HG02588 (cell line): ENCODE measurements around the gene AICDA.
"Not testable (repeated sequence)": the region's sequence is repeated elsewhere in the genome, so short reads cannot be mapped to it uniquely, and the experiment has no call there.

Experiments used
- ATAC-seq: cut with Tn5 transposase; IDR thresholded peaks from one replicate; pipeline ENCODE4 v1.9.1; 2021; ENCODE audit warnings: mild to moderate bottlenecking, moderate library complexity; ENCODE audit not compliant: unreplicated experiment

AICDA gene

GRCh38 chr12:8613881-8614280, 1.2 kb upstream of the AICDA start:
- ATAC-seq = not testable (repeated sequence)

- ATAC-seq = no peak
These were observed 3.5 kb downstream of the AICDA start for GRCh38 chr12:8609061-8609570.

- ATAC-seq = no peak
These were observed 5.8 kb downstream of the AICDA start for GRCh38 chr12:8606890-8607289.

DNA sequence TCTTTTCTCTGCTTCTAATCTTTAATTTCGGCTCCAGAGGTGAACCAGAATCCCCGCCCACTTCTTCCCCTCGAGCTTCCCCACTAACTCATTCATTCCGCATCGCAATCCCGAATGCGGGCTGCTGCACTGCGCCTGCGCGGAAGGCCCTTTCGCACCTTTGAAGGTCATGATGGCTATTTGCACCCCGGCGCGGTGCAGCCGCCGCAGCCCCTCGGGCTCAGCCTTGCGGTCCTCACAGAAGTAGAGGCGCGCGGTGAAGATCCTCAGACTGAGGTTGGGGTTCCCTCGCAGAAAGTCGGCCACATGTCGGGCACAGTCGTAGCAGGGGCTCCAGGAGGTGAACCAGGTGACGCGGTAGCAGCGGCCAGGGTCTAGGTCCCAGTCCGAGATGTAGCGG, 7.6 kb downstream of the AICDA start:
- ATAC-seq = no peak

- no peak for ATAC-seq
These were observed 8.8 kb downstream of the AICDA start for GRCh38 chr12:8603856-8604255.

DNA sequence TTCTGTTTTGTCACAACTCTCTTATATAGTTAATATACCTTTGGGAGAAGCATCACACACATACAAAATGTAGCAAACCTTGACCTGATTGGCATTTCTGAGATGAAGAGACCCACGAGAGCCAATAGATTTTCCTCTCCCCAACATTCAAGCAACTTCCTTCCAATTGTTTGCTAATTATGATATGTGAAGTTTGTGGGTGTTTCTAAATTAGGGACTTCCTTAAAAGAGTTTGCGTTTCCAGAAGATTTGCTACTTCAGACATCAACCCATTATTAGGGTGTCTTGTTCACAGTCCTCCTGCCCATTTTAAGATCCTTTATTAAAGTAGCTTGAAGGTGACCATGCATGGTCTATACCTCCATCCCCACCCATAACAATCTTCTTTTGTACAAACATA, 9.4 kb downstream of the AICDA start:
- ATAC-seq = no peak

GRCh38 chr12:8596561-8596960, 16.1 kb downstream of the AICDA start:
- no peak for ATAC-seq

GRCh38 chr12:8594072-8594471, 18.6 kb downstream of the AICDA start:
- ATAC-seq = no peak

- no peak for ATAC-seq
These were observed 19.4 kb downstream of the AICDA start for GRCh38 chr12:8593246-8593645.

DNA sequence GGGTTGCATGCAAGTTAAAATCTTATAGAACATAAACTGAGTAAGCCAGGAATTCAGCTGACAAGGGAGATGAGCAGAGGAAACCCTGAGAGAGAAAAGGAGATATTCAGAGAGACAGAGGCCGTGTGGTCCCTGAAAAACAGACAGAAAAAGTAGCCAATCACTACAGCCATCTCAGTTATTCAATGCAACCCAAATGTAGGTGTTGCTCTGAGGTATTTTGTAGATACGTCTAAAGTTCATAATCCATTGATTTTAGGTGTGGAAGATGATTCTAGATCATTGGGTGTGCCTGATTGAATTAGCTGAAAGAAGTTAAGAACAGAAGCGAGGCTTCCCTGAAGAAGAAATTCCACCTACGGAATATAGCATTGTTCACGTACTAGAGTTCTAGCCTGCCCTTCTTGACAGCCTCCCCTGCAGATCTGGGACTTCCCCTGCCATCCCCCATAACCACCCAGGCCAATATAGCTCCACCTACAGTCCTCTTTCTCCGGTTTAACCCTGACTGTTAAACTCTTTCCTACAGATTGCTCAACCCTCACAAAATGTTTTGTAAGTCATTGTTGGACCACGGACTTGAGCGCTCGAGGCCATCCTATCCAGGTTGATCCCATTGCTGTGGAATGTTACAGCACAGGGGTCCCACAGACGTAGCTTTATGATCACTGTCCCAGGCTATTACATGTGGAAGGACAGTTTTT, 21.7 kb downstream of the AICDA start:
- ATAC-seq = peak; percentile 89

GRCh38 chr12:8589679-8590078, 23.0 kb downstream of the AICDA start:
- ATAC-seq = no peak

DNA sequence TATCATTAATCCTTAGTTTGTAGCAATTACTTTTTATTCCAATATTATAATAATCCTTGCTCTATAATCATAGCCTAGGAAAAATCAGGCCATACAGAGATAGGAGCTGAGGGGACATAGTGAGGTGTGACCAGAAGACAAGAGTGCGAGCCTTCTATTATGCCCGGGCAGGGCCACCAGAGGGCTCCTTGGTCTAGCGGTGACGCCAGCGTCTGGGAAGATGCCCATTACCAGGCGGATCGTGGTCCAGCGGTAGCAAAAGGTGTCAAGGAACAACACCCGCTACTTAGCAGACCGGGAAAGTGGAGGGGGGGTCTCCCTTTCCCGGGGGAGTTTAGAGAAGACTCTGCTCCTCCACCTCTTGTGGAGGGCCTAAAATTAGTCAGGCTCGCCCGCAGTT, 28.2 kb downstream of the AICDA start:
- ATAC-seq = not testable (repeated sequence)

DNA sequence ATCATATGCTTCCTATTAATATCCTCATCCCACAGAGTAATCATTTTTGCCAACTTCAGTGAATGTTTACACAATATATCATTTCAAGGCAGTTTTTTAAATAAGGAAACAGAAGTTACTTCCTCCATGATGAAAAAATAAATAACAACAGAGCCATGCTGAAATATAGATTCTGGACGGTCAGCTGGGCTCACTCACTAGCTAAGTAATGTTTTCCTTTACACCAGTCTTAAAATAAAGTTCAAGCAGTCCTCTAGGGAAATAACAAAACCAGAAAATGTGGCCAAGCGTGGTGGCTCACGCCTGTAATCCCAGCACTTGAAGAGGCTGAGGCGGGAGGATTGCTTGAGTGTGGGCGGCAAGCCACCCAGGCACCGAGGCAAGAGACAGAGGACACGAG, 28.7 kb downstream of the AICDA start:
- ATAC-seq = no peak

GRCh38 chr12:8581098-8581784, 31.4 kb downstream of the AICDA start:
- no peak for ATAC-seq

- ATAC-seq = no peak
These were observed 34.8 kb downstream of the AICDA start for GRCh38 chr12:8577879-8578278.

DNA sequence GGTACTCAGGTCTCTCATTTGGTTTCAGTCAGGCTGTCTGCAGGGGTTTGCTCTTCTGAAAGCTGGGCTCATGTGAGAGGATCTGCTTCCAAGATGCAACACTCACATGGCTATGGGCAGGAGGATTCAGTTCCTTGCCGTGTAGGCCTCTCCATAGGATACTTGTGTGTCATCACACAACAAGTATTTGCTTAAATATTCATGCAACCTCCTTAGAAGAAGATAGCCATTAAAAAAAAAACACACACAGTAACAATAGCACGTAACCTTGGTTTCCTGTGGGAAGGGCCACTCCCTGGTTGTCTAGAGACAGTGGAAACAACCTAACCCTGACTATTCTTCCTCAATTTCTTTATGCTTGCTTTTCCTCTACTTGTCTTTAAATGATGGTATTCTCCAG, 40.2 kb downstream of the AICDA start:
- ATAC-seq = no peak

DNA sequence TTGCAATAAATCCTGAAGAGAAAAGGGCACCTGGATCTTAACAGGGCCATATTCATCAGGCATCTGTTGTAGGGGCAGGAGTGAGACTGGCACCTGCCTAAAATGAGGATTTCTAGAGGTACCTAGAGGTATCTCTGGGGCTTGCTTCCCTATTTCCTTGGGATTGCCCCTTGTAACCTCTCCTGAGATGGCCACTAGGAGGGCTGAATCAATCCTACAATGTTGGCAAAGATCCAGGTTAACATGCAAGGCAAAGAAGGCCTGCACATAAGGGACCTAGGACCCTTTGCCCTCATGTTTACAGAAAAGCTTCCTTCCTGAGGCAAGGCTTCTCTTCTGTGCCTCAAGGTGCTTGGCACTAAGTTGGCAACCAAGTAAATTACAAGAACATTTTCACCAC, 46.1 kb downstream of the AICDA start:
- ATAC-seq = no peak

DNA sequence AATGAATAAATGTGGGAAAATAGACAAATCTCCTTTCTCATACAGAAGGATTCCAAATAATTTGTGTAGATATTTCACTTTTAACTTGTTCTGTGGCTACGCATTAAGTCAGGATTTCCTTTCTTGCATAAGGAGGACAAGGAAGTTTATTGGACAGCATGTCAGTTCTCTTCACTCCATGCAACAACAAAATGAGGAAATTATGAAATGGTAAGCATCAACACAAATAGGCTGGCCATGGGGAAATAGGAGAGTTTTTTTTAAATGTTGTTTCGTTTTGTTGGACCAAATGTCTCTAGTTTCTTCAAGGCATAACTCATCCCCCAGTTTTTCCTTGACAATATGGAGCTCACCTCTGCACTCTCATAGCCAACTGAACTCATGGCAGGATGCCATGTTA, 46.6 kb downstream of the AICDA start:
- ATAC-seq = not testable (repeated sequence)

- no peak for ATAC-seq
These were observed 48.0 kb downstream of the AICDA start for GRCh38 chr12:8564656-8565055.

DNA sequence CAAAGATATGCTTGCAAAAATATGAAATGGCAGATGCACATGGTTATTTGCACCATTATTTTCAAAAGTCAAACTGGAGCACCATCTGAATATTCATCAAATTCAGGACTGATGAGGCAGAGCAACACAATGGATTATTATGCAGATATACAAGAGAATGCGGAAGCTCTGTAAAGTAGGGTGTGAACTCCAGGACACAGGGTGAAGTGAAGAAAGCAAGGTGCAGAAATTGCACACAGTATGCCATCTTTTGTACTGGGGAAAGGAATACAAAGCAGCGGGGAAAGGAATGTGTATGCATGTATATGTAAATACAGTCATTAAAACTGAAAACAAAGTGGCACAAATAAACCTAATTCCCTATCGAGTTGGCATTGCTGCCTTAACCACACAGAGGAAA, 49.3 kb downstream of the AICDA start:
- ATAC-seq = no peak

GRCh38 chr12:8562310-8562709, 50.3 kb downstream of the AICDA start:
- ATAC-seq = no peak

GRCh38 chr12:8561011-8561410, 51.6 kb downstream of the AICDA start:
- ATAC-seq = no peak
